ENCODE data around the gene TEN1.

GRCh38 chr17:76003915-76004314 is 24.9 kb downstream of the TEN1 start:
- TF ChIP-seq EP300 (IDR thresholded peaks at IDR 0.05; ENCODE audit: low read depth) (no peak), POLR2A (IDR thresholded peaks at IDR 0.05) (no peak), CTCF (IDR thresholded peaks at IDR 0.05) (no peak)
